K562 (cell line): ENCODE measurements around the gene ABCA1. TPM values are rescaled to one million over a fixed set of nuclear protein-coding genes. Genes with fewer than 3 reads are reported as not detected.
"Not testable (repeated sequence)": the region's sequence is repeated elsewhere in the genome, so short reads cannot be mapped to it uniquely, and the experiment has no call there.

ENCODE experiments used
- ATAC-seq: fragments of 200-7000 bp; cut with Tn5 transposase; 3 replicates; pipeline ENCODE4 v1.9.1; 2020; ENCODE audit warnings: moderate library complexity
- BruUV-seq: library from RNA; stranded (reverse); fragments of 400-500 nt; replicated peaks from 2 replicates; lab custom pipeline; 2021; lab: Mats Ljungman, UMichigan
- CTCF ChIA-PET: fragments of 300-600 bp; formaldehyde crosslinking; extraction: SDS; loops from one replicate; lab custom pipeline; 2021; ENCODE audit warnings: low intra/inter-chr PET ratio; lab: Yijun Ruan, JAX
- POLR2A ChIA-PET: fragments of 300-600, 350-650 bp; sonication (Branson Sonifier 250); formaldehyde crosslinking; extraction: SDS; loops from one replicate; lab custom pipeline; 2021; ENCODE audit warnings: antibody characterized with exemption, inconsistent platforms; lab: Yijun Ruan, JAX
- DNase-seq, 4 experiments: peaks; one replicate each; pipeline versions ENCODE4 v3.0.0 to v3.0.0-alpha.2; 2011 to 2018; ENCODE audit warnings: low spot score in 3 of 4, mixed read lengths in 3 of 4; ENCODE audit errors: extremely low read depth in 1 of 4
- FAIRE-seq: peaks from 2 replicates; lab custom pipeline; 2011; peaks lifted over from hg19 to GRCh38; lab: Jason Lieb, UNC
- H2AFZ ChIP-seq: 2 replicates; pipeline ENCODE4 v1.6.0; 2011; ENCODE audit warnings: low read depth, low read length, control low read depth, inconsistent platforms
- H3K27ac ChIP-seq: fragments of 200-600 bp; 3 replicates; pipeline ENCODE4 v1.8.0; 2011; ENCODE audit warnings: low read depth, mild to moderate bottlenecking, control low read depth, inconsistent platforms, low read length, moderate library complexity, mixed read lengths; ENCODE audit errors: extremely low read depth
- H3K27me3 ChIP-seq, 2 experiments: fragments of 300-600 bp in 1 of 2; 2 replicates in 1 of 2; 3 replicates in 1 of 2; pipeline versions ENCODE4 v1.6.0 to v1.8.0; 2011; ENCODE audit warnings: inconsistent platforms in 2 of 2, low read length in 2 of 2, mild to moderate bottlenecking in 1 of 2, mixed read lengths in 1 of 2, moderate library complexity in 1 of 2; ENCODE audit not compliant: control insufficient read depth in 2 of 2, insufficient read depth in 2 of 2
- H3K36me3 ChIP-seq: fragments of 300-600 bp; 3 replicates; pipeline ENCODE4 v1.8.0; 2011; ENCODE audit warnings: mild to moderate bottlenecking, low read length, inconsistent platforms; ENCODE audit not compliant: control insufficient read depth, insufficient read depth
- H3K4me1 ChIP-seq, 2 experiments: fragments of 200-600 bp in 1 of 2; replicated peaks in 1 of 2; 2 replicates in 1 of 2; 3 replicates in 1 of 2; pipeline versions ENCODE4 v1.5.1 to v1.8.0; 2011; ENCODE audit warnings: inconsistent platforms in 2 of 2, low read length in 2 of 2, mild to moderate bottlenecking in 1 of 2, mixed read lengths in 1 of 2, moderate library complexity in 1 of 2; ENCODE audit not compliant: control insufficient read depth in 2 of 2, insufficient read depth in 2 of 2
- H3K4me2 ChIP-seq: 2 replicates; pipeline ENCODE4 v1.6.1; 2011; ENCODE audit warnings: low read length, control low read depth, inconsistent platforms, mixed read lengths; ENCODE audit not compliant: insufficient read depth
- H3K4me3 ChIP-seq: fragments of 200-600 bp; sonication (generic), shearing (Covaris generic); 2 replicates; pipeline ENCODE4 v1.5.1; 2016; ENCODE audit warnings: control low read depth, inconsistent platforms
- H3K79me2 ChIP-seq: fragments of 200-600 bp; 3 replicates; pipeline ENCODE4 v1.8.0; 2011; ENCODE audit warnings: low read length, inconsistent platforms; ENCODE audit not compliant: control insufficient read depth, insufficient read depth
- H3K9ac ChIP-seq, 2 experiments: 2 replicates each; pipeline versions ENCODE4 v1.6.0 to v1.6.1; 2011; ENCODE audit warnings: low read depth in 2 of 2, low read length in 2 of 2, control low read depth in 1 of 2, inconsistent platforms in 1 of 2, mild to moderate bottlenecking in 1 of 2, mixed read lengths in 1 of 2; ENCODE audit not compliant: insufficient read depth in 1 of 2
- H3K9me1 ChIP-seq: one replicate; pipeline ENCODE4 v1.6.0; 2011; ENCODE audit warnings: inconsistent platforms, mild to moderate bottlenecking, low read length, moderate library complexity; ENCODE audit not compliant: control insufficient read depth, insufficient read depth
- H3K9me3 ChIP-seq: replicated peaks from 2 replicates; pipeline ENCODE4 v1.5.1; 2011; ENCODE audit warnings: low read depth, low read length, inconsistent platforms; ENCODE audit not compliant: control insufficient read depth, insufficient read depth
- H4K20me1 ChIP-seq: replicated peaks from 2 replicates; pipeline ENCODE4 v1.6.1; 2011; ENCODE audit warnings: low read length, inconsistent platforms, mixed read lengths; ENCODE audit not compliant: control insufficient read depth, insufficient read depth
- CBX1 ChIP-seq: sonication (generic); IDR thresholded peaks from 2 replicates; pipeline ENCODE4 v1.6.1; 2016; ENCODE audit warnings: antibody characterized with exemption, low read depth, mild to moderate bottlenecking
- ESRRB ChIP-seq: fragments of 250-450 bp; sonication (Bioruptor Pico); IDR thresholded peaks from 2 replicates; pipeline ENCODE4 v1.5.0; 2020; ENCODE audit warnings: mild to moderate bottlenecking, moderate library complexity, borderline replicate concordance
- LCOR ChIP-seq: sonication (generic); formaldehyde crosslinking; IDR thresholded peaks from 2 replicates; pipeline ENCODE4 v1.8.0; 2022; ENCODE audit warnings: mild to moderate bottlenecking, missing genetic modification reagents
- RB1 ChIP-seq: fragments of 450-650 bp; IDR thresholded peaks from 2 replicates; pipeline ENCODE4 v1.6.1; 2017; ENCODE audit warnings: low read depth, mild to moderate bottlenecking
- SMAD1 ChIP-seq: fragments of 150-350 bp; IDR thresholded peaks from 2 replicates; pipeline ENCODE4 v1.6.1; 2014; ENCODE audit warnings: low read length, low read depth; ENCODE audit not compliant: partially characterized antibody
- ZBTB1 ChIP-seq: sonication (generic); formaldehyde crosslinking; IDR thresholded peaks from 2 replicates; pipeline ENCODE4 v1.8.1; 2023; ENCODE audit warnings: missing genetic modification reagents, low read depth, mild to moderate bottlenecking, borderline replicate concordance
- ZC3H4 ChIP-seq: sonication (generic); formaldehyde crosslinking; IDR thresholded peaks from 2 replicates; pipeline ENCODE4 v1.9.0; 2021; ENCODE audit warnings: missing genetic modification reagents, borderline replicate concordance
- ZNF12 ChIP-seq: sonication (generic); formaldehyde crosslinking; IDR thresholded peaks from 2 replicates; pipeline ENCODE4 v1.4.0; 2020; ENCODE audit warnings: mild to moderate bottlenecking, missing genetic modification reagents
- ZNF124 ChIP-seq: sonication (generic); formaldehyde crosslinking; IDR thresholded peaks from 2 replicates; pipeline ENCODE4 v1.8.1; 2022; ENCODE audit warnings: missing genetic modification reagents
- ZNF239 ChIP-seq: fragments of 250-450 bp; sonication (Bioruptor Pico); IDR thresholded peaks from 2 replicates; pipeline ENCODE4 v1.4.0; 2020; ENCODE audit warnings: mild to moderate bottlenecking
- ZNF316 ChIP-seq: fragments of 450-650 bp; IDR thresholded peaks from 2 replicates; pipeline ENCODE4 v1.6.1; 2016
- ZNF699 ChIP-seq: fragments of 250-450 bp; sonication (Bioruptor Pico); IDR thresholded peaks from 2 replicates; pipeline ENCODE4 v1.8.0; 2021; ENCODE audit warnings: mild to moderate bottlenecking, moderate library complexity; ENCODE audit not compliant: insufficient replicate concordance
- WGBS: fragments of 100-300 bp; shearing (Covaris generic); methylation state at CpG from one replicate; pipeline ENCODE4 v1.1.6; 2016; ENCODE audit warnings: low coverage, mixed read lengths; ENCODE audit not compliant: insufficient coverage; ENCODE audit errors: missing lambda C conversion rate; 5-methylcytosine and 5-hydroxymethylcytosine counted together
- in situ Hi-C: fragments of 300-500 bp; cut with MboI; formaldehyde crosslinking; loops from 4 replicates; pipeline ENCODE4 v1.15.0; 2018; ENCODE audit warnings: inconsistent platforms, mixed read lengths
- intact Hi-C: fragments of 100-400 bp; cut with micrococcal nuclease; formaldehyde crosslinking; loops from 2 replicates; pipeline ENCODE4 v1.14.2; 2022
- polyA plus RNA-seq, 8 experiments: library from polyadenylated mRNA; depleted of rRNA in 4 of 8; stranded (reverse) in 5 of 8; unstranded in 3 of 8; fragments of >200 nt; fragmentation: Nextera tagmentation in 2 of 8; fragmentation: Illumina TruSeq in 1 of 8; extraction: Ambion mirVana in 2 of 8; extraction: Trizol in 1 of 8; gene quantifications; 2 replicates each; pipeline versions ENCODE4 v1.2.1 to v1.2.3, GENCODE V29; 2011 to 2014; ENCODE audit warnings: inconsistent platforms in 1 of 8, missing spikeins in 1 of 8
- total RNA-seq, 7 experiments: library from RNA; depleted of rRNA in 6 of 7; stranded (reverse); fragments of >200 nt in 6 of 7; fragmentation: Illumina TruSeq in 2 of 7; extraction: Trizol in 2 of 7; gene quantifications; 2 replicates each; pipeline versions ENCODE4 v1.2.1 to v1.2.3, GENCODE V29; 2011 to 2021; ENCODE audit warnings: low replicate concordance in 1 of 7

Gene ABCA1
- total and polyA plus RNA-seq, 9 of the 15 experiments (the other 6 are each of a cell fraction or from before 2014, with no cell fraction given), result under 0.01 to 0.18 (median 0.02) TPM; not detected in 5

DNA sequence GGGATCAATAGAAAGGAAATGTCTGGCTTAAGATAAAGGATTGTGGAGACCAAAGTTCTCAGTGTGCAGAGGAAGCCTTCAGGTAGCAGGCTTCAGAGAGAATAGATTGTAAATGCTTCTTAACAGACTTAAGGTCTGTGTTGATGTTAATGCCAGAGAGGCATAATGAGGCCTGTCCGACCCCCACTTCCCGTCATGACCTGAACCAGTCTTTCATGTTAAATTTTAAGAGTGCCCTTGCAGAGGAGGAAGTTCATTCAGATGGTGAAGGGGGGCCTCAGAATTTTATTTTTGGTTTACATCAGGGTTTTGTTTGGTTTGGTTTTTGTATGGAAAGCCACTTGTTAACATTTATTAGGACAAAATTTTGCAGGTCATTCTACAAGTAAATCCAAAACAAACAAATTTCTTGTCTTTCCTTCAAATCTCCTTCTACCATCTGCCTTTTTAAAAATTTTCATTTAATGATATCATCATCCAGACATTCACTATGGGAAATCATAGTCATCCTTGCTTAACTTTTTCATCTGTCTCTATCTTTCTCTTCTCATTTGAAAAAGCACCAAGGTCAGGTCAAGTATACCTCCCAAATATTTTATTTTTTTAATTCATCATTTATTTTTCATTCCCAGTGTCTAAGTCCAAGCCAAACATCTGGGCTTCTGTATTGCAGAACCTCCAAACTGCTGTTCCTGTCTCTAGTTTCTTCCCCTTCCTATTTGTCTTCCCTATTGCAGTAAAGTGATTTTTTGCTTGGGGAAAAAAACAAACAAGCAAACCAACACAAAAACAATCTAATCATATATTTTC, 6.9 kb upstream of the ABCA1 start:
- Histone ChIP-seq H3K4me3 (no peak overlapping the region), H3K9me1 (no peaks in the 10 kb centered on the region), H3K27me3 (no peaks in the 10 kb centered on the region; a peak in 1 of 5 replicates), H3K36me3 (no peaks in the 10 kb centered on the region), H3K27ac (no peak overlapping the region), H3K79me2 (no peaks in the 10 kb centered on the region), H3K4me1 (no peaks in the 10 kb centered on the region), H3K9ac (no peak overlapping the region), H4K20me1 (no peaks in the 10 kb centered on the region), H2AFZ (no peak overlapping the region), H3K9me3 (no peaks in the 10 kb centered on the region), H3K4me2 (no peak overlapping the region)
- ChIA-PET POLR2A (no interaction called here), CTCF (no interaction called here)
- in situ Hi-C loops (no loop called here), intact Hi-C loops (no loop called here)
- DNase-seq (no peak), ATAC-seq (no peak), FAIRE-seq (no peak)
- WGBS, result 0% methylated on average over 2 of the region's 2 CpGs
- no TSS peak for BruUV-seq
- TF ChIP-seq CBX1 (no peak), ZNF12 (no peak), ZNF699 (no peak), ZNF239 (CRISPR knock-in tag) (no peak), SMAD1 (no peak), ZNF124 (no peak), RB1 (no peak), ESRRB (CRISPR knock-in tag) (no peak), LCOR (CRISPR knock-in tag) (no peak), ZBTB1 (CRISPR knock-in tag) (no peak), ZC3H4 (CRISPR knock-in tag) (no peak), ZNF316 (no peak)

DNA sequence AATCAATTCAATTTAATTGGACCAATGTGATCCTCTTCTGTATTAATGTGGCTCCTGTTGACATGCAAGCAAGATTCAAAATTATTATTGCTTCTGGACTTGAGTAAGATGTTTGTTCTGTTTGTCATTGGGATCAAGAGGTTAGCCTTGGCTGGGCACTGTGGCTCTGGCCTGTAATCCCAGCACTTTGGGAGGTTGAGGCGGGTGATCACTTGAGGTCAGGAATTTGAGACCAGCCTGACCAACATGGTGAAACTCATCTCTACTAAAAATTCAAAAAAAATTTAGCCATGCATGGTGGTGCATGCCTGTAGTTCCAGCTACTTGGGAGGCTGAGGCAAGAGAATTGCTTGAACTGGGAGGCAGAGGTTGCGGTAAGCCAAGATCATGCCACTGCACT, 5.1 kb upstream of the ABCA1 start:
- H3K9me1 ChIP-seq, POLR2A ChIA-PET, CTCF ChIA-PET, H3K9me3 ChIP-seq, H3K27ac ChIP-seq, DNase-seq, BruUV-seq, ATAC-seq, H3K9ac ChIP-seq, H3K4me3 ChIP-seq, H3K4me2 ChIP-seq, intact Hi-C loops, H3K36me3 ChIP-seq, FAIRE-seq, H3K27me3 ChIP-seq, H4K20me1 ChIP-seq, H2AFZ ChIP-seq, in situ Hi-C loops, H3K79me2 ChIP-seq, H3K4me1 ChIP-seq: not testable (repeated sequence)
- WGBS, result 0% methylated on average over 2 of the region's 2 CpGs
